Thoracic aorta (tissue), 2 donors: ENCODE results near the gene TMEM126B. TPM values are rescaled to one million over a fixed set of nuclear protein-coding genes. Genes with fewer than 3 reads are reported as not detected.

ENCODE experiments used
- ATAC-seq: fragments of 150-250 bp; one replicate; pipeline ENCODE4 v1.8.0; 2017; ENCODE audit warnings: low read depth; ENCODE audit not compliant: insufficient number of reproducible peaks, low FRiP score
- DNase-seq: peaks from one replicate; pipeline ENCODE4 v3.0.0-alpha.2; 2020; ENCODE audit warnings: low spot score
- H3K27ac ChIP-seq, 2 donors: fragments of 200-600 bp; sonication (generic); 1 replicate in 1 of 2; 2 replicates in 1 of 2; pipeline ENCODE4 v1.5.1; 2016; ENCODE audit warnings: mild to moderate bottlenecking in 2 of 2, moderate library complexity in 2 of 2
- H3K27me3 ChIP-seq: fragments of 200-600 bp; sonication (generic); replicated peaks from 2 replicates; pipeline ENCODE4 v1.6.0; 2016; ENCODE audit warnings: mild to moderate bottlenecking; ENCODE audit not compliant: insufficient read depth
- H3K36me3 ChIP-seq: fragments of 200-600 bp; sonication (generic); one replicate; pipeline ENCODE4 v1.5.1; 2016
- H3K4me1 ChIP-seq, 2 donors: fragments of 200-600 bp; sonication (generic); 1 replicate in 1 of 2; 2 replicates in 1 of 2; pipeline versions ENCODE4 v1.5.1 to v1.6.0; 2016; ENCODE audit warnings: low read depth in 2 of 2, mild to moderate bottlenecking in 1 of 2; ENCODE audit not compliant: control insufficient read depth in 1 of 2
- H3K4me3 ChIP-seq: fragments of 200-600 bp; sonication (generic); 2 replicates; pipeline ENCODE4 v1.5.1; 2016; ENCODE audit warnings: mild to moderate bottlenecking
- H3K9me3 ChIP-seq: fragments of 200-600 bp; sonication (generic); 2 replicates; pipeline ENCODE4 v1.5.1; 2016
- total RNA-seq, 2 donors: library from RNA; depleted of rRNA; stranded (reverse); fragments of >200 nt; gene quantifications; one replicate each; pipeline versions ENCODE4 v1.1.0 to v1.2.3, GENCODE V29; 2016
- TF ChIP-seq, protein P1 (sequence below): fragments of 200-600 bp; sonication (generic); IDR thresholded peaks from one replicate; pipeline ENCODE4 v1.5.1; 2019; ENCODE audit warnings: antibody characterized with exemption

Gene TMEM126B
- total RNA-seq, 2 donors from 2014 or later: 36.8 to 51.7 TPM

DNA sequence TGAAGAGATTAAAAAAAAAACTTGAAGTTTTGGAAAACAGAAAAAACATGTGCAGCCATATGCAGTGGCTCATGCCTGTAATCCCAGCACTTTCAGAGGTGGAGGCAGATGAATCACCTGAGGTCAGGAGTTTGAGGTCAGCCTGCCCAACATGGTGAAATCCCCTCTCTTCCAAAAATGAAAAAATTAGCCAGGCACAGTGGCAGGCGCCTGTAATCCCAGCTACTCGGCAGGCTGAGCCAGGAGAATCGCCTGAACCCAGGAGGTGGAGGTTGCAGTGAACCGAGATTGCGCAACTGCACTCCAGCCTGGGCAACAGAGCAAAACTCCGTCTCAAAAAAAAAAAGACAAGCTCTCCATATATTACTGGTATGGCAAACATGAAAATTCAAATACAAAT lies 8.9 kb upstream of the TMEM126B start:
- H3K27ac ChIP-seq: no peak overlapping the region
- no peaks in the 10 kb centered on the region for H3K9me3 ChIP-seq
- no peaks in the 10 kb centered on the region for H3K27me3 ChIP-seq
- ATAC-seq (no peak), DNase-seq (no peak)
- H3K4me3 ChIP-seq: no peak overlapping the region
- TF ChIP-seq, protein P1, sequence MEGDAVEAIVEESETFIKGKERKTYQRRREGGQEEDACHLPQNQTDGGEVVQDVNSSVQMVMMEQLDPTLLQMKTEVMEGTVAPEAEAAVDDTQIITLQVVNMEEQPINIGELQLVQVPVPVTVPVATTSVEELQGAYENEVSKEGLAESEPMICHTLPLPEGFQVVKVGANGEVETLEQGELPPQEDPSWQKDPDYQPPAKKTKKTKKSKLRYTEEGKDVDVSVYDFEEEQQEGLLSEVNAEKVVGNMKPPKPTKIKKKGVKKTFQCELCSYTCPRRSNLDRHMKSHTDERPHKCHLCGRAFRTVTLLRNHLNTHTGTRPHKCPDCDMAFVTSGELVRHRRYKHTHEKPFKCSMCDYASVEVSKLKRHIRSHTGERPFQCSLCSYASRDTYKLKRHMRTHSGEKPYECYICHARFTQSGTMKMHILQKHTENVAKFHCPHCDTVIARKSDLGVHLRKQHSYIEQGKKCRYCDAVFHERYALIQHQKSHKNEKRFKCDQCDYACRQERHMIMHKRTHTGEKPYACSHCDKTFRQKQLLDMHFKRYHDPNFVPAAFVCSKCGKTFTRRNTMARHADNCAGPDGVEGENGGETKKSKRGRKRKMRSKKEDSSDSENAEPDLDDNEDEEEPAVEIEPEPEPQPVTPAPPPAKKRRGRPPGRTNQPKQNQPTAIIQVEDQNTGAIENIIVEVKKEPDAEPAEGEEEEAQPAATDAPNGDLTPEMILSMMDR: no peak
- H3K4me1 ChIP-seq: no peaks in the 10 kb centered on the region
- H3K36me3 ChIP-seq: no peaks in the 10 kb centered on the region

DNA sequence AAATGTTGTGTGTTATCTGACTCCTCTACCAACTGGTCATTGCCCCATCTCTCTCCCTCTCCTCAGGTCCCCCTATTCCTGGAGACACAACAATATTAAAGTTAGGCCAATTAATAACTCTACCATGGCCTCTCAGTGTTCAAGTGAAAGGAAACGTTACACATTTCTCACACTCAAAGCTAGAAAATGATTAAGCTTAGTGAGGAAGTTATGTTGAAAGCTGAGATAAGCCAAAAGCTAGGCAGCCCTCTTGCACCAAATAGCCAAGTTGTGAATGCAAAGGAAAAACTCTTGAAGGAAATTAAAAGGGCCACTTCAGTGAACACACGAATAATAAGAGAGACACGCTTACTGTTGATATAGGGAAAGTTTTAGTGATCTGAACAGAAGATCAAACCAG lies 8.1 kb upstream of the TMEM126B start:
- TF ChIP-seq, protein P1: no peak
- no peak for ATAC-seq

DNA sequence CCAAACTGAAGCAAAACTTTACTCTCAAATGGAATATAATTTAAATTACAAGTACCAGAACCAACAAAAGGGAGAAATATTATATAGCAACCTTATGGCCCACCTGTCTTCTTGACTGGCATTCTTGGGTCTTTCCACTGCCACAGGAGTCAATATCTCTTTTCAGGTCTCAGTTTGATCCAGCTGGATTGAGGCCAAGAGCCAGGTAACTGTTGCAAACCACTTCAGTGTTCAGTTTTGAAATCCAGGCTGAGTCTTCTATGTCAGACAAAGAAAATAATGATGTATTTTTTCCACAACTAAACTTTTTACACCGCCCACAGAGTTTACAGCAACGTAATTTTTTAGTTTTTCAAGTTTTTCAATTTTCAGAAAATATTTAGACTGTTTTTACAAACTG lies 1.9 kb upstream of the TMEM126B start:
- peaks cover 12 to 33% of the 10 kb centered on the region in 2 donors for H3K4me1 ChIP-seq
- H3K36me3 ChIP-seq: no peaks in the 10 kb centered on the region
- no peak for ATAC-seq
- no peak for DNase-seq
- peak overlapping the region; percentile 97 for H3K4me3 ChIP-seq
- H3K9me3 ChIP-seq: no peaks in the 10 kb centered on the region
- H3K27ac ChIP-seq: peak overlapping the region in 1 of 2 donors; percentile 97
- TF ChIP-seq, protein P1: no peak
- no peaks in the 10 kb centered on the region for H3K27me3 ChIP-seq

More for the DNA sequence above, 8.1 kb upstream of the TMEM126B start:
- Histone ChIP-seq H3K27ac (no peak overlapping the region), H3K9me3 (no peaks in the 10 kb centered on the region), H3K4me1 (peaks cover 0 to 7% of the 10 kb centered on the region in 2 donors), H3K27me3 (no peaks in the 10 kb centered on the region), H3K36me3 (no peaks in the 10 kb centered on the region), H3K4me3 (no peak overlapping the region)
- no peak for DNase-seq

DNA sequence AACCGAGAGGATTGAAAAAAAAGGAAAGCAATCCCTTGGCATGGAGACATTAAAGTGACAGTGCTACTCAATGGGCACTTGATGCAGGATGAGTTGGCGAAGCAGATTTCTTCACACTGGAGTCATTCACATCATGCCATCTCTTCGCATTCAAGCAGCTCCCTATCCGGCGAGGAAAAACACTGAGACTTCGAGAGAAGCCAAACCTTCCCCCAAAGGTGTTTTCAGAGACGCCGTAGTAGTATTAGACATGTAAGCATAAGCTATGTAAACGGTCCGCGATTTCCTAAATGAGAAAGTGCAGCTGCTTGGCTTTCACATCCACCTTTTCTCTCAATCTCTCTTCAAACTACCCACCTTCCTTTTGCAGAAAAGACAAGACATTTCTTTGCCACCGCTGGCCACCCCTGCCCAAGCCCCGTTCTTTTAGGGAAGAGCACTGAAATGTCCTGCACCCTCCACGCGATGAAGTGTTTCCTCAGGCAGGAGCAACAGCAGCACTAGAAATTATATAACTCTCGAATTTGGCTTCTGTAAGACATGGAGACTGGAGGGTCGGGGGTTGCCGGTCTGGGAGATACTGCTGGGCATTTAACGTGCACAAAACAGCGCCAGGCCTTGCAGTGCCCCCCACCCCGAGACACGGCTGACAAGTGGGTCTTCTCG lies 928 bp upstream of the TMEM126B start, which contains the start of gene DLG2:
TSS of gene DLG2 (minus strand) at position 13 of the 666 bp plus-strand sequence.
- TF ChIP-seq, protein P1: no peak
- Histone ChIP-seq H3K36me3 (no peaks in the 10 kb centered on the region), H3K4me3 (peak within 1 kb of the TSS; percentile 97), H3K27ac (peak within 1 kb of the TSS; percentile 95 to 97), H3K9me3 (no peaks in the 10 kb centered on the region), H3K4me1 (peaks cover 12 to 33% of the 10 kb centered on the region in 2 donors), H3K27me3 (no peaks in the 10 kb centered on the region)
- ATAC-seq: no peak
- no peak for DNase-seq

DNA sequence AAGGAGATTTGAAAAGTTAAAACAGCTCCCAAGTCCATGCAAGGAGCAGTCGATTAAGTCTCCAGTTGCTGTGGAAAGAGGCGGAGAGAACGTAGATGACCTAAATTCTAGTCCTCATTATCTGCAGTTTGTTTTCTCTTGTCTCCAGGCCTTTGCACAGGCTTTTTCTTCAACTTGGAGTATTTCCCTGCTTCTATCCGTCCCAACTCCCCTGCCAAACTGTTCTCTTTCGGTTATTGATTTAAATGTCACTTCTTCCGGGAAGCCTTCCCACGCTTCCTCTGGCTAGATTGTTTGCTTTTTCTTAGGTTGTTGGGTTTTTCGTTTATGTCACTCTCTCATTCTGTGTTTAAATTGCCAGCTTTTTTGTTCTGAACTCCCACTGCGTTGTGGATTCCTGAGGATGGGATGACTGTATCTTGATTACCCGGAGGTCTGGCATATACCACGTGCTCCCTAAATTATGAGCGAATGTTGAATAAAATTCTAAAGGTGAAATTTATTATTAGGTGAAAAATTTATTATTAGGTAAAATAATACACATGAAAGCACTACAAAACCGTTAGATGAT lies 463 bp downstream of the TMEM126B start:
- TF ChIP-seq, protein P1: no peak
- Histone ChIP-seq H3K27me3 (no peaks in the 10 kb centered on the region), H3K27ac (peak overlapping the region; percentile 73 to 97), H3K4me3 (peak overlapping the region; percentile 97), H3K4me1 (peaks cover 12 to 33% of the 10 kb centered on the region in 2 donors), H3K9me3 (no peaks in the 10 kb centered on the region), H3K36me3 (no peaks in the 10 kb centered on the region)
- DNase-seq (no peak), ATAC-seq (no peak)
